Activated CD4-positive, CD25-positive, alpha-beta regulatory T cell treated with anti-CD3 and anti-CD28 coated beads, Interleukin-2, amount 50 U/mL, for 16 hours (primary cell): ENCODE results near the gene ARMC8.

Experiments
- DNase-seq: peaks from one replicate; pipeline ENCODE4 v3.0.0-alpha.2; 2020; ENCODE audit warnings: low read depth, low spot score

Gene ARMC8

GRCh38 chr3:138245026-138245425 is 57.9 kb downstream of the ARMC8 start:
- no peak for DNase-seq

GRCh38 chr3:138249636-138250035 is 62.5 kb downstream of the ARMC8 start:
- no peak for DNase-seq

- DNase-seq, result no peak
These were observed 66.5 kb downstream of the ARMC8 start for GRCh38 chr3:138253609-138254008.

- DNase-seq, result no peak
These were observed 67.1 kb downstream of the ARMC8 start for GRCh38 chr3:138254216-138254615.

GRCh38 chr3:138256022-138256421 is 68.9 kb downstream of the ARMC8 start:
- DNase-seq, result no peak

- DNase-seq, result no peak
These were observed 70.9 kb downstream of the ARMC8 start for GRCh38 chr3:138257986-138258385.

GRCh38 chr3:138259126-138259525 is 72.0 kb downstream of the ARMC8 start:
- no peak for DNase-seq

GRCh38 chr3:138260611-138261010 is 73.5 kb downstream of the ARMC8 start:
- no peak for DNase-seq

GRCh38 chr3:138263104-138263503 is 76.0 kb downstream of the ARMC8 start:
- DNase-seq, result no peak

- no peak for DNase-seq
These were observed 78.6 kb downstream of the ARMC8 start for GRCh38 chr3:138265745-138266144.

- no peak for DNase-seq
These were observed 80.0 kb downstream of the ARMC8 start for GRCh38 chr3:138267083-138267482.

- DNase-seq, result no peak
These were observed 83.1 kb downstream of the ARMC8 start for GRCh38 chr3:138270245-138270644.

- DNase-seq, result no peak
These were observed 84.2 kb downstream of the ARMC8 start for GRCh38 chr3:138271189-138271794.

GRCh38 chr3:138281561-138281960 is 94.5 kb downstream of the ARMC8 start:
- DNase-seq, result no peak

GRCh38 chr3:138282836-138283235 is 95.7 kb downstream of the ARMC8 start:
- DNase-seq, result no peak

- no peak for DNase-seq
These were observed 97.0 kb downstream of the ARMC8 start for GRCh38 chr3:138284079-138284478.

GRCh38 chr3:138284957-138285477 is 97.9 kb downstream of the ARMC8 start:
- DNase-seq, result no peak

GRCh38 chr3:138289260-138289659 is 102.2 kb downstream of the ARMC8 start:
- DNase-seq, result no peak

GRCh38 chr3:138289701-138290100 is 102.6 kb downstream of the ARMC8 start:
- DNase-seq, result no peak

GRCh38 chr3:138296639-138297038 is 109.5 kb downstream of the ARMC8 start:
- no peak for DNase-seq

GRCh38 chr3:138297059-138297607 is 110.0 kb downstream of the ARMC8 start:
- no peak for DNase-seq

GRCh38 chr3:138297876-138298275 is 110.8 kb downstream of the ARMC8 start:
- DNase-seq, result no peak

- no peak for DNase-seq
These were observed 113.5 kb downstream of the ARMC8 start for GRCh38 chr3:138300647-138301046.

- no peak for DNase-seq
These were observed 116.4 kb downstream of the ARMC8 start for GRCh38 chr3:138303474-138303873.
